Pancreas (tissue), 10 donors: Measurements from ENCODE around the gene WDR86. TPM values are rescaled to one million over a fixed set of nuclear protein-coding genes. Genes with fewer than 3 reads are reported as not detected.

ENCODE experiments used
- ATAC-seq, 4 donors: fragments of 200-7000 bp; cut with Tn5 transposase; one replicate each; pipeline versions ENCODE4 v1.8.0 to v1.9.1; 2020; ENCODE audit warnings: mild to moderate bottlenecking in 4 of 4, moderate library complexity in 4 of 4
- DNase-seq, 6 donors: peaks; one replicate each; pipeline ENCODE4 v3.0.0-alpha.2; 2020
- FAIRE-seq: peaks from 2 replicates; lab custom pipeline; 2012; peaks lifted over from hg19 to GRCh38; lab: Jason Lieb, UNC
- H3K27ac ChIP-seq, 4 donors: fragments of 200-600 bp; sonication (generic); 1 replicate in 3 of 4; 2 replicates in 1 of 4; pipeline versions ENCODE4 v1.5.0 to v1.8.0; 2020
- H3K27me3 ChIP-seq, 4 donors: fragments of 200-600 bp; one replicate each; pipeline ENCODE4 v1.8.0; 2021
- H3K36me3 ChIP-seq, 3 donors: fragments of 200-600 bp; sonication (generic) in 1 of 3; one replicate each; pipeline versions ENCODE4 v1.5.0 to v1.8.0; 2020 to 2021
- H3K4me1 ChIP-seq, 3 donors: fragments of 200-600 bp; one replicate each; pipeline ENCODE4 v1.8.0; 2021
- H3K4me3 ChIP-seq, 4 donors: fragments of 200-600 bp; sonication (generic) in 2 of 4; one replicate each; pipeline versions ENCODE4 v1.5.0 to v1.8.0; 2020 to 2021
- H3K9me3 ChIP-seq, 4 donors: fragments of 200-600 bp; one replicate each; pipeline ENCODE4 v1.8.0; 2021
- WGBS, 2 donors: extraction: QIAGEN DNeasy Blood & Tissue Kit; methylation state at CpG; one replicate each; pipeline ENCODE4 v1.1.7; 2013; 5-methylcytosine and 5-hydroxymethylcytosine counted together
- intact Hi-C, 3 donors: fragments of 100-400 bp; cut with DNase I; formaldehyde crosslinking; loops; one replicate each; pipeline versions ENCODE4 v1.11.1 to v1.14.2; 2022
- polyA plus RNA-seq, 2 donors: library from polyadenylated mRNA; stranded (reverse); fragments of 200-250 nt; gene quantifications; one replicate each; pipeline ENCODE4 v1.2.3, GENCODE V29; 2013
- total RNA-seq, 6 donors: library from RNA; stranded (reverse); fragmentation: NEBNext Ultra II Directional in 4 of 6; extraction: Animal tissue kit (Norgen Biotek cat#: 25700) in 4 of 6; gene quantifications; one replicate each; pipeline versions ENCODE4 v1.2.1 to v1.2.4, GENCODE V29; 2021 to 2023
- TF ChIP-seq, protein P1 (sequence below), 4 donors: fragments of 200-600 bp; sonication (generic) in 3 of 4; IDR thresholded peaks; one replicate each; pipeline versions ENCODE4 v1.5.0 to v1.8.0; 2021; ENCODE audit warnings: antibody characterized with exemption in 4 of 4
- donor health status: healthy with polysubstance abuse.
- donor health status: DM: no; HTN: no; CAD: no; lungs with moderate emphysema.
- donor health status: DM: no; HTN: no; CAD: no.
- donor health status: control.
- donor health status: control.
- donor health status: Bipolar disorder and iron deficiency.
- donor health status: DM: yes; HTN: yes; CAD: no.
- donor health status: DM: no; HTN: no; CAD: no.
- donor health status: DM: no; HTN: no; CAD: no.
- donor health status: DM: yes; HTN: yes; CAD: no.

Gene WDR86
- total and polyA plus RNA-seq, 8 donors, result 0.28 to 1.7 (median 1.0) TPM

DNA sequence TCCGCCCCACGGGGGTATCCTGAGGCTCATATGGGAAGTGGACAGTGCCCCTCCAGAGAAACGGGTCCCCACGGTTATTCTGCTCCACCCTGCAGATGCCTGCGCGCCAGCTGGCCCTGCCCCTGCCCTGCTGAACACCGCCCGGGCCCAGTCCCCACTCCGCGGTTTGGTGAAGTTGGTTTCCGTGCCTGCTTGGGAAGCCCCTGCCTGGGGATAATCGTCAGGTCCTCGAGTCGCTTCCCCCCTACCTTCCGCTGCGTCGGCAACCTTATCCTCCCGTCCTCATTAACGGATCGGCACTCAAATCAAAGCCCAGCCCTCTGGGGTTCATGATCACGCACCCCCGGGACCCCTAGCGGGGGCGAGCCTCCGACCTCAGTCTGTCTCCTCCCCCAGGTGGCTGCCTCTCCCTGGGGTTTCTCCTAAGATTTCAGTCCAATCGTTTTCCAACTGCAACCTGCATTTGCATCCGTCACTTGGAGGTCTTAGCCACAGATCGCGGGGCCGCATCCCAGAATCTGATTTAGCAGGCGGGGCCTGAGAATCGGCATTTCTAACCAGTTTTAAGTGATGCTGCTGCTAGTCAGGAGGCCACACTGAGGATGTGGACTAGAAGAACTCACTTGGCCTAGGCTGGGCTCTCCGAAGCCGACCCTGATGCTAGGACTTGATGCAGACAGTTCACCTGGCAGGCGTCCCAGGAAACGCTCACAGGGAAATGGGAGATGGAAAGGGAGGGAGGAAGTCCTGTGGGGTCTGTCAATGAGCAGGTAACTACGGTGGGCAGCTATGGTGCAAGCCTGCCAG is 27.6 kb downstream of the WDR86 start:
- WGBS, 2 donors, result 19 to 25% methylated on average over 32 to 37 of the region's 37 CpGs
- Histone ChIP-seq H3K9me3 (no peaks in the 10 kb centered on the region), H3K27ac (no peak overlapping the region), H3K27me3 (no peaks in the 10 kb centered on the region), H3K36me3 (peaks cover 0 to 13% (median 0%) of the 10 kb centered on the region in 3 donors), H3K4me1 (no peaks in the 10 kb centered on the region), H3K4me3 (peak overlapping the region in 1 of 4 donors; percentile 38)
- FAIRE-seq (no peak), ATAC-seq (peak in 1 of 4 donors; percentile 7), DNase-seq (peak in 2 of 6 donors; percentile 50 to 58)
- TF ChIP-seq, protein P1, sequence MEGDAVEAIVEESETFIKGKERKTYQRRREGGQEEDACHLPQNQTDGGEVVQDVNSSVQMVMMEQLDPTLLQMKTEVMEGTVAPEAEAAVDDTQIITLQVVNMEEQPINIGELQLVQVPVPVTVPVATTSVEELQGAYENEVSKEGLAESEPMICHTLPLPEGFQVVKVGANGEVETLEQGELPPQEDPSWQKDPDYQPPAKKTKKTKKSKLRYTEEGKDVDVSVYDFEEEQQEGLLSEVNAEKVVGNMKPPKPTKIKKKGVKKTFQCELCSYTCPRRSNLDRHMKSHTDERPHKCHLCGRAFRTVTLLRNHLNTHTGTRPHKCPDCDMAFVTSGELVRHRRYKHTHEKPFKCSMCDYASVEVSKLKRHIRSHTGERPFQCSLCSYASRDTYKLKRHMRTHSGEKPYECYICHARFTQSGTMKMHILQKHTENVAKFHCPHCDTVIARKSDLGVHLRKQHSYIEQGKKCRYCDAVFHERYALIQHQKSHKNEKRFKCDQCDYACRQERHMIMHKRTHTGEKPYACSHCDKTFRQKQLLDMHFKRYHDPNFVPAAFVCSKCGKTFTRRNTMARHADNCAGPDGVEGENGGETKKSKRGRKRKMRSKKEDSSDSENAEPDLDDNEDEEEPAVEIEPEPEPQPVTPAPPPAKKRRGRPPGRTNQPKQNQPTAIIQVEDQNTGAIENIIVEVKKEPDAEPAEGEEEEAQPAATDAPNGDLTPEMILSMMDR (IDR thresholded peaks at IDR 0.05), result no peak
- intact Hi-C loops, result no loop called here

- peak; percentile 21 to 54 (median 33) for ATAC-seq
- Histone ChIP-seq H3K27ac (no peak overlapping the region), H3K4me3 (peak overlapping the region in 1 of 4 donors; percentile 38), H3K36me3 (peaks cover 0 to 21% (median 5%) of the 10 kb centered on the region in 3 donors), H3K4me1 (no peaks in the 10 kb centered on the region), H3K27me3 (no peaks in the 10 kb centered on the region), H3K9me3 (no peaks in the 10 kb centered on the region)
- intact Hi-C loops, result no loop called here
- TF ChIP-seq, protein P1 (IDR thresholded peaks at IDR 0.05), result no peak
- no peak for FAIRE-seq
- DNase-seq, result peak in 1 of 6 donors; percentile 60
- 6 to 14% methylated on average over 53 to 83 of the region's 83 CpGs for WGBS, 2 donors
Measured at GRCh38 chr7:151381348-151382078, 28.3 kb downstream of the WDR86 start.

DNA sequence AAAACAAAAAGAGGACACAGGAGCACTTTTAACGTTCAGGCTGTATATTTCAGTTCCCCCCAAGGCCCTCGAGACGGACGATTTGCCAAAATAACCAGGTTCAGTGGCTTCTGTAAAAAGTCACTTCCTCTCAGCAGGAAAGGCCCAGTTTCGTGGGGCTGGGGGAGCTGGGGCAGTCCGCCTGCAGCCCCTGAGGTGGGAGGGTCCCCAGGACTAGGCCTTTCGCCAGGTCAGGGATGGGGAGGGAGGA is 28.8 kb downstream of the WDR86 start:
- TF ChIP-seq, protein P1 (IDR thresholded peaks at IDR 0.05), result no peak
- Histone ChIP-seq H3K9me3 (no peaks in the 10 kb centered on the region), H3K4me3 (peak overlapping the region in 1 of 4 donors; percentile 38), H3K36me3 (peaks cover 0 to 25% (median 10%) of the 10 kb centered on the region in 3 donors), H3K27me3 (no peaks in the 10 kb centered on the region), H3K4me1 (no peaks in the 10 kb centered on the region), H3K27ac (no peak overlapping the region)
- FAIRE-seq (no peak), ATAC-seq (no peak), DNase-seq (no peak)
- intact Hi-C loops, result no loop called here
- WGBS, 2 donors, result 36 to 44% methylated on average over 6 to 7 of the region's 7 CpGs

DNA sequence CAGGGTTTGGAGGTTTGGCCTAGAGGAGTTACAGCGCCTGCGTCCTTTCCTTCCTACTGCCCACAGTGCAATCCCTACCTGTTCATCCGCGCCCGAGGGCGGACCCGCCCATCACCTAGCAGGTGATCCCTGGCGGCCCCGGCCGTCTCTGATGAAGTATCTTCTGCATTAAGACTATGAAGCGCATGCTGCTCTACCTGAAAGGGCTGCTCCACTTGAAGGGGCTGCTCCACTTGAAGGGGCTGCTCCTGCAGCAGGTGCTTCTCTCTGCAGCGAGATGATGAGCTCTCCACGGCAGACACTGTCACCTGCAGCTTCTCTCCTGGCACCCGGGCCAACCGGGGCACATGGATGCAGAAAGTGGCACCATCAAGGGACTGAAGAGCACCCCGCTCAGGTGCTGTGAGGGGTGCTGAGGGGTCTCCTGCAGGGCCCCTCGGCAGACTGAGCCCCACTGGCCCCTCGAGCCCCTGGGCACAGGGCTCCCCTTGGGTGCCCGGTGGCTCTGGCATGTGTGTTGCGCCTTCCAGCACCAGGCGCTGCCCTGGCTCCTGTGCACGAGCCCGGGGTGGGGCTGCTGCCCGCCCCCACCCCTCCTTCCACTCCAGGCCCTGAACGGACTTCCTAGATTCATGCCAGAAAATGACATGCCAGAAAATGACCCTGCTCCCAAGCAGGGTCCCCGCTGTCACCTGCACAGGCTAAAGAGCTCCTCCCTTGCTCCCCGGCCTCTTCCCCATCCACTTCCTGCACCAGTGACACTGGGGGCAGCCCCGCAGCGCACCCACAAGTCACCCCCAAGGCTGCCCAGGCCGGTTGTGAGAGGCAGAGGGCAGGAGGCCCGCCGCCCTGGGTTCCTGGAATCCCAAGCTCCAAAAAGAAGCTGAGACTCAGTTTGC is 29.4 kb downstream of the WDR86 start:
- Histone ChIP-seq H3K27me3 (no peaks in the 10 kb centered on the region), H3K36me3 (peaks cover 0 to 29% (median 14%) of the 10 kb centered on the region in 3 donors), H3K27ac (no peak overlapping the region), H3K4me1 (no peaks in the 10 kb centered on the region), H3K4me3 (no peak overlapping the region), H3K9me3 (no peaks in the 10 kb centered on the region)
- no peak for ATAC-seq
- no peak for FAIRE-seq
- intact Hi-C loops, result no loop called here
- TF ChIP-seq, protein P1 (IDR thresholded peaks at IDR 0.05), result no peak
- peak in 1 of 6 donors; percentile 56 for DNase-seq
- 77 to 84% methylated on average over 31 to 32 of the region's 32 CpGs for WGBS, 2 donors
